H1 (cell line): Measurements from ENCODE around the gene ZNF785. TPM values are rescaled to one million over a fixed set of nuclear protein-coding genes. Genes with fewer than 3 reads are reported as not detected.

Experiments
- CTCF ChIA-PET: fragments of 300-600 bp; sonication (Branson Sonifier 250); formaldehyde crosslinking; loops from one replicate; lab custom pipeline; 2021; ENCODE audit not compliant: partially characterized antibody; lab: Charles Lee
- POLR2A ChIA-PET: fragments of 300-600 bp; sonication (Branson Sonifier 250); formaldehyde crosslinking; loops from one replicate; lab custom pipeline; 2021; ENCODE audit warnings: inconsistent platforms; ENCODE audit not compliant: partially characterized antibody; lab: Charles Lee
- DNase-seq, 2 experiments: peaks; one replicate each; pipeline versions ENCODE4 v3.0.0 to v3.0.0-alpha.2; 2010 to 2022; ENCODE audit warnings: low spot score in 2 of 2, low read depth in 1 of 2, mixed read lengths in 1 of 2
- FAIRE-seq: peaks from 2 replicates; lab custom pipeline; 2011; peaks lifted over from hg19 to GRCh38; lab: Jason Lieb, UNC
- H2AFZ ChIP-seq: 2 replicates; pipeline ENCODE4 v1.8.1; 2012; ENCODE audit warnings: low read length, inconsistent platforms
- H2AK5ac ChIP-seq: 2 replicates; pipeline ENCODE4 v1.6.1; 2013; ENCODE audit warnings: low read depth, low read length
- H2BK120ac ChIP-seq: replicated peaks from 2 replicates; pipeline ENCODE3; 2013; ENCODE audit warnings: low read depth, low read length, inconsistent platforms
- H2BK12ac ChIP-seq: 2 replicates; pipeline ENCODE4 v1.6.1; 2013; ENCODE audit warnings: low read depth, low read length
- H2BK15ac ChIP-seq: 2 replicates; pipeline ENCODE4 v1.6.1; 2013; ENCODE audit warnings: low read length
- H2BK20ac ChIP-seq: 2 replicates; pipeline ENCODE4 v1.6.1; 2013; ENCODE audit warnings: low read length
- H2BK5ac ChIP-seq: 2 replicates; pipeline ENCODE4 v1.6.1; 2013; ENCODE audit warnings: low read depth, low read length
- H3K14ac ChIP-seq: 2 replicates; pipeline ENCODE4 v1.6.1; 2013; ENCODE audit warnings: inconsistent platforms; ENCODE audit not compliant: insufficient read length
- H3K18ac ChIP-seq: 2 replicates; pipeline ENCODE4 v1.6.1; 2013; ENCODE audit warnings: low read length; ENCODE audit errors: extremely low read depth
- H3K23ac ChIP-seq: 2 replicates; pipeline ENCODE4 v1.6.1; 2013; ENCODE audit warnings: inconsistent platforms; ENCODE audit not compliant: insufficient read length
- H3K23me2 ChIP-seq: 2 replicates; pipeline ENCODE4 v1.6.1; 2013; ENCODE audit warnings: low read depth, low read length
- H3K27ac ChIP-seq: 2 replicates; pipeline ENCODE4 v1.6.1; 2011; ENCODE audit warnings: low read depth, low read length, inconsistent platforms
- H3K27me3 ChIP-seq, 4 experiments: replicated peaks in 1 of 4; 1 replicate in 1 of 4; 2 replicates in 3 of 4; pipeline versions ENCODE4 v1.6.1 to v1.8.1; 2011 to 2013; ENCODE audit warnings: low read length in 3 of 4, mild to moderate bottlenecking in 3 of 4, inconsistent platforms in 2 of 4, mixed read lengths in 2 of 4, moderate library complexity in 1 of 4; ENCODE audit not compliant: control insufficient read depth in 3 of 4, insufficient read depth in 3 of 4; ENCODE audit errors: extremely low read depth in 1 of 4
- H3K36me3 ChIP-seq, 4 experiments: 2 replicates each; pipeline versions ENCODE4 v1.6.1 to v1.8.1; 2011 to 2013; ENCODE audit warnings: mild to moderate bottlenecking in 4 of 4, low read length in 3 of 4, moderate library complexity in 2 of 4, control low read depth in 1 of 4, inconsistent platforms in 1 of 4; ENCODE audit not compliant: insufficient read depth in 4 of 4, control insufficient read depth in 2 of 4
- H3K4ac ChIP-seq: replicated peaks from 2 replicates; pipeline ENCODE3; 2013; ENCODE audit warnings: low read length, low read depth, mixed read lengths, inconsistent platforms; ENCODE audit not compliant: insufficient read length
- H3K4me1 ChIP-seq, 4 experiments: replicated peaks in 1 of 4; 1 replicate in 1 of 4; 2 replicates in 3 of 4; pipeline versions ENCODE4 v1.6.1 to v1.8.1; 2011 to 2013; ENCODE audit warnings: low read length in 3 of 4, inconsistent platforms in 2 of 4, mixed read lengths in 1 of 4; ENCODE audit not compliant: insufficient read depth in 4 of 4, control insufficient read depth in 3 of 4
- H3K4me2 ChIP-seq, 2 experiments: 2 replicates each; pipeline versions ENCODE4 v1.6.1 to v1.8.1; 2011 to 2013; ENCODE audit warnings: low read depth in 2 of 2, low read length in 2 of 2, control low read depth in 1 of 2, inconsistent platforms in 1 of 2, mild to moderate bottlenecking in 1 of 2; ENCODE audit not compliant: insufficient read depth in 1 of 2
- H3K4me3 ChIP-seq, 4 experiments: fragments of 200-600, 300-600 bp in 1 of 4; sonication (generic), shearing (Covaris generic), sonication (Bioruptor Twin) in 1 of 4; 2 replicates each; pipeline versions ENCODE4 v1.5.1 to v1.8.1; 2011 to 2016; ENCODE audit warnings: low read length in 4 of 4, low read depth in 3 of 4, control low read depth in 2 of 4, inconsistent platforms in 2 of 4, mild to moderate bottlenecking in 2 of 4, mixed read lengths in 1 of 4, moderate library complexity in 1 of 4; ENCODE audit not compliant: insufficient read depth in 2 of 4; ENCODE audit errors: extremely low read depth in 1 of 4
- H3K56ac ChIP-seq: replicated peaks from 2 replicates; pipeline ENCODE3; 2013; ENCODE audit warnings: low read depth, mild to moderate bottlenecking, mixed read lengths, low read length, inconsistent platforms; ENCODE audit not compliant: insufficient read length
- H3K79me1 ChIP-seq: 2 replicates; pipeline ENCODE4 v1.6.1; 2013; ENCODE audit warnings: low read depth, low read length, control low read depth
- H3K79me2 ChIP-seq, 2 experiments: 2 replicates each; pipeline versions ENCODE4 v1.6.1 to v1.8.1; 2012 to 2013; ENCODE audit warnings: low read length in 2 of 2, mild to moderate bottlenecking in 2 of 2, inconsistent platforms in 1 of 2; ENCODE audit not compliant: insufficient read depth in 2 of 2, control insufficient read depth in 1 of 2
- H3K9ac ChIP-seq, 4 experiments: replicated peaks in 1 of 4; 1 replicate in 1 of 4; 2 replicates in 3 of 4; pipeline versions ENCODE4 v1.6.1 to v1.8.1; 2011 to 2013; ENCODE audit warnings: low read depth in 3 of 4, low read length in 3 of 4, control low read depth in 2 of 4, mild to moderate bottlenecking in 2 of 4, moderate library complexity in 2 of 4, inconsistent platforms in 1 of 4; ENCODE audit errors: extremely low read depth in 1 of 4
- H3K9me3 ChIP-seq, 2 experiments: 2 replicates each; pipeline versions ENCODE4 v1.6.1 to v1.8.1; 2012 to 2013; ENCODE audit warnings: mild to moderate bottlenecking in 2 of 2, moderate library complexity in 2 of 2, control low read depth in 1 of 2, inconsistent platforms in 1 of 2, low read depth in 1 of 2, low read length in 1 of 2, mixed read lengths in 1 of 2; ENCODE audit not compliant: insufficient read depth in 2 of 2
- H4K20me1 ChIP-seq, 2 experiments: replicated peaks in 1 of 2; 2 replicates each; pipeline versions ENCODE3 to v1.8.1; 2011 to 2013; ENCODE audit warnings: inconsistent platforms in 2 of 2, low read length in 2 of 2, mild to moderate bottlenecking in 1 of 2; ENCODE audit not compliant: insufficient read depth in 2 of 2, control insufficient read depth in 1 of 2
- H4K5ac ChIP-seq: 2 replicates; pipeline ENCODE4 v1.6.1; 2013; ENCODE audit warnings: low read length, low read depth, mixed read lengths, inconsistent platforms; ENCODE audit not compliant: insufficient read length
- H4K8ac ChIP-seq: 2 replicates; pipeline ENCODE4 v1.8.0; 2013; ENCODE audit warnings: mild to moderate bottlenecking, moderate library complexity, low read length, inconsistent platforms; ENCODE audit not compliant: insufficient read depth; ENCODE audit errors: extremely low read depth
- H4K91ac ChIP-seq: replicated peaks from 2 replicates; pipeline ENCODE3; 2013; ENCODE audit warnings: low read length, mixed read lengths, inconsistent platforms; ENCODE audit not compliant: insufficient read length
- ASH2L ChIP-seq: fragments of 200-600, 300-600 bp; sonication (generic); IDR thresholded peaks from one replicate; pipeline ENCODE4 v1.7.1; 2017; ENCODE audit warnings: low read length
- BRCA1 ChIP-seq: IDR thresholded peaks from 2 replicates; pipeline ENCODE4 v1.6.1; 2012; ENCODE audit warnings: low read depth, low read length, improper control_type of control experiment
- CREB1 ChIP-seq: IDR thresholded peaks from 2 replicates; pipeline ENCODE4 v1.6.1; 2012; ENCODE audit warnings: inconsistent platforms
- CTBP2 ChIP-seq: IDR thresholded peaks from 2 replicates; pipeline ENCODE4 v1.7.0; 2011; ENCODE audit warnings: borderline replicate concordance, mild to moderate bottlenecking, moderate library complexity, mixed read lengths, low read length; ENCODE audit not compliant: insufficient read depth, insufficient read length
- CTCF ChIP-seq, 3 experiments: IDR thresholded peaks; 1 replicate in 2 of 3; 2 replicates in 1 of 3; pipeline versions ENCODE4 v1.5.1 to v1.6.1; 2011; ENCODE audit warnings: low read length in 3 of 3, mild to moderate bottlenecking in 3 of 3, inconsistent platforms in 2 of 3, low read depth in 1 of 3, moderate library complexity in 1 of 3; ENCODE audit not compliant: insufficient read depth in 1 of 3; ENCODE audit errors: control extremely low read depth in 1 of 3
- EZH2 ChIP-seq: fragments of 200-600 bp; sonication (generic); IDR thresholded peaks from 2 replicates; pipeline ENCODE4 v1.7.1; 2012; ENCODE audit warnings: low read depth, mild to moderate bottlenecking, moderate library complexity, low read length, inconsistent platforms; ENCODE audit not compliant: severe bottlenecking
- GABPA ChIP-seq: IDR thresholded peaks from 2 replicates; pipeline ENCODE4 v1.6.1; 2011; ENCODE audit warnings: mild to moderate bottlenecking, low read length, moderate library complexity, borderline replicate concordance; ENCODE audit not compliant: insufficient read depth
- GTF2F1 ChIP-seq: IDR thresholded peaks from 2 replicates; pipeline ENCODE4 v1.6.1; 2012; ENCODE audit warnings: low read depth, low read length, improper control_type of control experiment, borderline replicate concordance
- RAD21 ChIP-seq, 2 experiments: IDR thresholded peaks in 1 of 2; conservative IDR thresholded peaks in 1 of 2; 2 replicates each; pipeline ENCODE4 v1.6.1; 2011; ENCODE audit warnings: low read depth in 2 of 2, low read length in 2 of 2, improper control_type of control experiment in 1 of 2, inconsistent platforms in 1 of 2, mild to moderate bottlenecking in 1 of 2, moderate library complexity in 1 of 2
- SP4 ChIP-seq: IDR thresholded peaks from 2 replicates; pipeline ENCODE4 v1.6.1; 2012; ENCODE audit warnings: low read length, inconsistent platforms
- TAF7 ChIP-seq: optimal IDR thresholded peaks from 2 replicates; pipeline ENCODE3; 2011; ENCODE audit warnings: low read depth, mild to moderate bottlenecking, inconsistent platforms, low read length, moderate library complexity, borderline replicate concordance
- WGBS, 2 experiments: shearing (Covaris generic) in 1 of 2; methylation state at CpG; one replicate each; pipeline versions ENCODE4 v1.1.6 to v1.1.7; 2013 to 2015; ENCODE audit warnings: low lambda C conversion rate in 2 of 2, mixed read lengths in 2 of 2, inconsistent platforms in 1 of 2, low coverage in 1 of 2, missing lambda C conversion rate in 1 of 2; ENCODE audit not compliant: insufficient replicate concordance in 2 of 2, insufficient coverage in 1 of 2, insufficient read length in 1 of 2; ENCODE audit errors: extremely low coverage in 1 of 2, missing lambda C conversion rate in 1 of 2; 5-methylcytosine and 5-hydroxymethylcytosine counted together
- polyA plus RNA-seq, 7 experiments: library from polyadenylated mRNA; depleted of rRNA in 3 of 7; stranded (reverse) in 5 of 7; unstranded in 2 of 7; fragments of >200 nt in 5 of 7; fragments of 200-250 nt in 2 of 7; gene quantifications; 1 replicate in 5 of 7; 2 replicates in 1 of 7; 4 replicates in 1 of 7; pipeline versions ENCODE4 v1.2.1 to v1.2.3, GENCODE V29; 2011 to 2013; ENCODE audit warnings: missing spikeins in 2 of 7, mixed read lengths in 2 of 7
- total RNA-seq: library from RNA; stranded (reverse); fragmentation: NEBNext Ultra II Directional; extraction: Animal tissue kit (Norgen Biotek cat#: 25700); gene quantifications from 2 replicates; pipeline ENCODE4 v1.2.1, GENCODE V29; 2021

The ZNF785 gene
- total and polyA plus RNA-seq, 2 of the 8 experiments (the other 6 are each of a cell fraction or from before 2014, with no cell fraction given) = 8.6 to 12.9 TPM

GRCh38 chr16:30569281-30569680, 16.2 kb downstream of the ZNF785 start:
- Histone ChIP-seq H3K27me3 (no peaks in the 10 kb centered on the region; a peak in 1 of 7 replicates), H3K79me1 (no peaks in the 10 kb centered on the region), H3K9me3 (no peaks in the 10 kb centered on the region), H3K23ac (no peak overlapping the region), H4K5ac (no peak overlapping the region), H4K91ac (no peak overlapping the region), H4K8ac (no peak overlapping the region), H3K4ac (no peak overlapping the region), H2BK5ac (no peak overlapping the region), H3K36me3 (no peaks in the 10 kb centered on the region), H4K20me1 (peaks cover 0 to 2% of the 10 kb centered on the region in 2 experiments), H2BK120ac (no peak overlapping the region), H2BK12ac (no peak overlapping the region), H3K79me2 (no peaks in the 10 kb centered on the region), H3K9ac (no peak overlapping the region), H2AK5ac (no peak overlapping the region), H3K18ac (no peak overlapping the region), H3K56ac (no peak overlapping the region), H2BK20ac (no peak overlapping the region), H3K14ac (no peak overlapping the region), H3K4me2 (no peak overlapping the region), H2BK15ac (no peak overlapping the region), H3K27ac (no peak overlapping the region), H3K4me1 (peaks cover 0 to 9% (median 2%) of the 10 kb centered on the region in 4 experiments; a peak in 5 of 7 replicates), H2AFZ (no peak overlapping the region), H3K23me2 (peaks cover 12% of the 10 kb centered on the region; the same call in 1 of the 2 replicates), H3K4me3 (no peak overlapping the region)
- DNase-seq (no peak), FAIRE-seq (no peak)
- 81% methylated on average over 3 of the region's 3 CpGs; no CpG with 5 or more reads in 1 of the 2 experiments for WGBS, 2 experiments
- ChIA-PET POLR2A (interaction anchor here (3.8 kb wide), 1 partner anchor 11 kb away, joined by 17 read pairs; the partner anchor contains the start of gene ZNF764), CTCF (interaction anchor here (1.2 to 1.9 kb wide), 2 partner anchors 16 to 139 kb away, joined by 3 to 6 read pairs; partner anchors contain the start of genes DCTPP1 and ZNF785)
- TF ChIP-seq CTBP2 (no peak), ASH2L (no peak), TAF7 (no peak), CTCF (IDR thresholded peaks at IDR 0.05; ENCODE audit: control extremely low read depth in 1 of 3, insufficient read depth in 1 of 3, low read depth in 1 of 3, low read length in 3 of 3) (no peak), CREB1 (no peak), GTF2F1 (no peak), RAD21 (IDR thresholded peaks at IDR 0.05 in 1 of 2, conservative IDR thresholded peaks at IDR 0.05 in 1 of 2; ENCODE audit: low read depth in 2 of 2, low read length in 2 of 2) (no peak), SP4 (no peak), GABPA (no peak), EZH2 (no peak), BRCA1 (no peak)
